Measurements from ENCODE around the gene JMJD6. TPM values are rescaled to one million over a fixed set of nuclear protein-coding genes. Genes with fewer than 3 reads are reported as not detected.

JMJD6 gene
- total RNA-seq, 1 experiment from 2014 or later: 47.6 TPM

DNA sequence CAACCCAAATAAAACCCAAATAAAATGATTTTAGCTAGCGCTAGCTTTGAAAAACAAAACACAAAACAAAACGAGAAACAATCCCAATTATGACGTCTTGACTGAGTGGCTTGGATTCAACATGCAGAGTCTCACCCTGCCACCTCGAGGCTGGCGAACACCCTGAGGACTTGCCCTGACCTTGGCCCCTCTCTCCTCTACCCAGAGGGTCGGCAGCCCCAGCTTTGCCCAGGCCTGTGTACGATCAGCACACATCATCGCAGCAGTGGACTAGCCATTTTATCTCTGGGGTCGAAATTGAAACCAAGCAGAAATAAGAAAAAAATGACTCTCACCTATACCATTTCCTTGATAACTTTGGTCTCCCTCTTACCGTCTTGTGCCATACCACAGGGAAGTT, 4.9 kb downstream of the JMJD6 start:
- Histone ChIP-seq H4K20me1 (ENCODE audit: insufficient read depth) (no peaks in the 10 kb centered on the region; the same call in 1 of the 2 replicates), H3K4me1 (ENCODE audit: control insufficient read depth in 1 of 2, insufficient read depth in 2 of 2, low read length in 2 of 2) (peaks cover 6 to 10% of the 10 kb centered on the region in 2 experiments), H3K9me3 (ENCODE audit: control insufficient read depth in 1 of 2, insufficient read depth in 1 of 2, low read depth in 1 of 2, low read length in 2 of 2) (no peaks in the 10 kb centered on the region), H2AFZ (ENCODE audit: low read depth, low read length, poor library complexity, severe bottlenecking) (no peak overlapping the region), H3K36me3 (ENCODE audit: control insufficient read depth in 1 of 2, insufficient read depth in 2 of 2, low read length in 2 of 2) (peaks cover 69 to 78% of the 10 kb centered on the region in 2 experiments), H3K4me2 (ENCODE audit: low read length) (no peak overlapping the region), H3K4me3 (replicated peaks in 1 of 2; ENCODE audit: low read depth in 1 of 2, low read length in 2 of 2) (no peak overlapping the region), H3K27me3 (ENCODE audit: insufficient read depth, low read length) (no peaks in the 10 kb centered on the region), H3K9me2 (ENCODE audit: insufficient read depth) (no peaks in the 10 kb centered on the region), H3K9ac (ENCODE audit: low read length) (no peak overlapping the region), H3K27ac (ENCODE audit: low read depth, low read length) (no peak overlapping the region), H3K79me2 (ENCODE audit: insufficient read depth, low read length) (peaks cover 69% of the 10 kb centered on the region)
- no peak for TF ChIP-seq SIN3A (IDR thresholded peaks at IDR 0.05; ENCODE audit: low read depth)
- no peak for TF ChIP-seq CTCF (IDR thresholded peaks at IDR 0.05 in 2 of 3, conservative IDR thresholded peaks at IDR 0.05 in 1 of 3; ENCODE audit: borderline replicate concordance in 1 of 3, insufficient read depth in 1 of 3, low read depth in 2 of 3, low read length in 2 of 3)
- no peak for TF ChIP-seq CBX3 (IDR thresholded peaks at IDR 0.05; ENCODE audit: low read depth)
- no peak for TF ChIP-seq SP1 (IDR thresholded peaks at IDR 0.05; ENCODE audit: low read depth)
- TF ChIP-seq, protein P1, sequence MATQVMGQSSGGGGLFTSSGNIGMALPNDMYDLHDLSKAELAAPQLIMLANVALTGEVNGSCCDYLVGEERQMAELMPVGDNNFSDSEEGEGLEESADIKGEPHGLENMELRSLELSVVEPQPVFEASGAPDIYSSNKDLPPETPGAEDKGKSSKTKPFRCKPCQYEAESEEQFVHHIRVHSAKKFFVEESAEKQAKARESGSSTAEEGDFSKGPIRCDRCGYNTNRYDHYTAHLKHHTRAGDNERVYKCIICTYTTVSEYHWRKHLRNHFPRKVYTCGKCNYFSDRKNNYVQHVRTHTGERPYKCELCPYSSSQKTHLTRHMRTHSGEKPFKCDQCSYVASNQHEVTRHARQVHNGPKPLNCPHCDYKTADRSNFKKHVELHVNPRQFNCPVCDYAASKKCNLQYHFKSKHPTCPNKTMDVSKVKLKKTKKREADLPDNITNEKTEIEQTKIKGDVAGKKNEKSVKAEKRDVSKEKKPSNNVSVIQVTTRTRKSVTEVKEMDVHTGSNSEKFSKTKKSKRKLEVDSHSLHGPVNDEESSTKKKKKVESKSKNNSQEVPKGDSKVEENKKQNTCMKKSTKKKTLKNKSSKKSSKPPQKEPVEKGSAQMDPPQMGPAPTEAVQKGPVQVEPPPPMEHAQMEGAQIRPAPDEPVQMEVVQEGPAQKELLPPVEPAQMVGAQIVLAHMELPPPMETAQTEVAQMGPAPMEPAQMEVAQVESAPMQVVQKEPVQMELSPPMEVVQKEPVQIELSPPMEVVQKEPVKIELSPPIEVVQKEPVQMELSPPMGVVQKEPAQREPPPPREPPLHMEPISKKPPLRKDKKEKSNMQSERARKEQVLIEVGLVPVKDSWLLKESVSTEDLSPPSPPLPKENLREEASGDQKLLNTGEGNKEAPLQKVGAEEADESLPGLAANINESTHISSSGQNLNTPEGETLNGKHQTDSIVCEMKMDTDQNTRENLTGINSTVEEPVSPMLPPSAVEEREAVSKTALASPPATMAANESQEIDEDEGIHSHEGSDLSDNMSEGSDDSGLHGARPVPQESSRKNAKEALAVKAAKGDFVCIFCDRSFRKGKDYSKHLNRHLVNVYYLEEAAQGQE (IDR thresholded peaks at IDR 0.05; ENCODE audit: low read depth): no peak
- TF ChIP-seq YY1 (IDR thresholded peaks at IDR 0.05; ENCODE audit: extremely low read depth, insufficient replicate concordance, low read depth, low read length): no peak
- TF ChIP-seq ELF1 (IDR thresholded peaks at IDR 0.05; ENCODE audit: borderline replicate concordance, low read depth): no peak
- TF ChIP-seq, protein P2, sequence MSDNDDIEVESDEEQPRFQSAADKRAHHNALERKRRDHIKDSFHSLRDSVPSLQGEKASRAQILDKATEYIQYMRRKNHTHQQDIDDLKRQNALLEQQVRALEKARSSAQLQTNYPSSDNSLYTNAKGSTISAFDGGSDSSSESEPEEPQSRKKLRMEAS (IDR thresholded peaks at IDR 0.05): no peak
- no peak for TF ChIP-seq SRF (IDR thresholded peaks at IDR 0.05; ENCODE audit: low read depth)
- no peak for TF ChIP-seq EGR1 (IDR thresholded peaks at IDR 0.05; ENCODE audit: low read depth)
- TF ChIP-seq JUND (IDR thresholded peaks at IDR 0.05): no peak
- TF ChIP-seq ZBTB33 (IDR thresholded peaks at IDR 0.05; ENCODE audit: extremely low read depth, insufficient replicate concordance, low read length): no peak
- TF ChIP-seq FOSL1 (IDR thresholded peaks at IDR 0.05; ENCODE audit: low read depth): no peak
- no peak for TF ChIP-seq CEBPB (IDR thresholded peaks at IDR 0.05; ENCODE audit: low read depth)
- TF ChIP-seq, protein P3, sequence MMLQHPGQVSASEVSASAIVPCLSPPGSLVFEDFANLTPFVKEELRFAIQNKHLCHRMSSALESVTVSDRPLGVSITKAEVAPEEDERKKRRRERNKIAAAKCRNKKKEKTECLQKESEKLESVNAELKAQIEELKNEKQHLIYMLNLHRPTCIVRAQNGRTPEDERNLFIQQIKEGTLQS (IDR thresholded peaks at IDR 0.05): no peak
- ChIA-PET CTCF (no interaction called here), RAD21 (ENCODE audit: low non-redundant PET in 1 of 2, low total read pairs in 2 of 2, uncharacterized antibody in 2 of 2, unreplicated experiment in 2 of 2) (no interaction called here), POLR2A (no interaction called here)
- intact Hi-C loops (cut with micrococcal nuclease): no loop called here
- no peak for DNase-seq (ENCODE audit: low read depth, low spot score)
- no TSS peak for BruUV-seq (replicated peaks)
- ATAC-seq: no peak
